Progenitor cell of endocrine pancreas (in vitro differentiated cells): ENCODE measurements around the gene DPPA3. TPM values are rescaled to one million over a fixed set of nuclear protein-coding genes. Genes with fewer than 3 reads are reported as not detected.

Experiments
- DNase-seq: peaks from one replicate; pipeline ENCODE4 v3.0.0; 2021; ENCODE audit warnings: low spot score; ENCODE audit not compliant: unreplicated experiment
- H3K27ac Mint-ChIP-seq: 2 replicates; pipeline ENCODE4 v1.8.0; 2021; ENCODE audit warnings: mild to moderate bottlenecking, moderate library complexity, mixed read lengths
- H3K27me3 Mint-ChIP-seq: 2 replicates; pipeline ENCODE4 v1.8.0; 2021; ENCODE audit warnings: mixed read lengths
- H3K36me3 Mint-ChIP-seq: 2 replicates; pipeline ENCODE4 v1.8.0; 2022; ENCODE audit warnings: mixed read lengths; ENCODE audit not compliant: insufficient read depth
- H3K4me1 Mint-ChIP-seq: 2 replicates; pipeline ENCODE4 v1.8.0; 2021; ENCODE audit warnings: low read depth, mixed read lengths
- H3K4me3 Mint-ChIP-seq: 2 replicates; pipeline ENCODE4 v1.8.0; 2021; ENCODE audit warnings: low read depth, mild to moderate bottlenecking, moderate library complexity, mixed read lengths
- H3K9me3 Mint-ChIP-seq: 2 replicates; pipeline ENCODE4 v1.8.0; 2021; ENCODE audit warnings: low read depth, mixed read lengths
- CTCF ChIP-seq: fragments of 200-600 bp; sonication (generic); IDR thresholded peaks from one replicate; pipeline ENCODE4 v1.5.0; 2021; ENCODE audit warnings: antibody characterized with exemption, mild to moderate bottlenecking; ENCODE audit not compliant: unreplicated experiment
- total RNA-seq: library from RNA; stranded (reverse); gene quantifications from 2 replicates; pipeline ENCODE4 v1.2.1, GENCODE V29; 2021

The DPPA3 gene
- total RNA-seq, 1 donor from 2014 or later = not detected

- Mint-ChIP-seq H3K36me3 (no peaks in the 10 kb centered on the region), H3K9me3 (peaks cover 4% of the 10 kb centered on the region), H3K4me1 (peaks cover 8% of the 10 kb centered on the region), H3K27me3 (peaks cover 3% of the 10 kb centered on the region), H3K4me3 (no peak overlapping the region), H3K27ac (peak overlapping the region; percentile 21)
- no peak for TF ChIP-seq CTCF
- no peak for DNase-seq
Observed at GRCh38 chr12:7731486-7731885, 20.3 kb downstream of the DPPA3 start.

- Mint-ChIP-seq H3K27me3 (peaks cover 3% of the 10 kb centered on the region), H3K36me3 (no peaks in the 10 kb centered on the region), H3K4me3 (no peak overlapping the region), H3K9me3 (no peaks in the 10 kb centered on the region), H3K4me1 (peaks cover 8% of the 10 kb centered on the region), H3K27ac (no peak overlapping the region)
- TF ChIP-seq CTCF = no peak
- no peak for DNase-seq
Observed at GRCh38 chr12:7732993-7733392, 21.8 kb downstream of the DPPA3 start.

GRCh38 chr12:7747246-7747645, 36.0 kb downstream of the DPPA3 start, which contains the start of gene CLEC4C:
TSS of gene CLEC4C (minus strand) at chr12:7747375. CDS start at chr12:7747348, 27 bp downstream.
- no peak for DNase-seq
- TF ChIP-seq CTCF = no peak
- H3K9me3 Mint-ChIP-seq = peaks cover 14% of the 10 kb centered on the region
- H3K27ac Mint-ChIP-seq = peak within 1 kb of the TSS; percentile 49
- H3K27me3 Mint-ChIP-seq = no peaks in the 10 kb centered on the region
- H3K4me3 Mint-ChIP-seq = no peak within 1 kb of the TSS
- H3K4me1 Mint-ChIP-seq = no peaks in the 10 kb centered on the region
- no peaks in the 10 kb centered on the region for H3K36me3 Mint-ChIP-seq

- no peaks in the 10 kb centered on the region for H3K4me1 Mint-ChIP-seq
- no peaks in the 10 kb centered on the region for H3K36me3 Mint-ChIP-seq
- no peaks in the 10 kb centered on the region for H3K27me3 Mint-ChIP-seq
- no peak for DNase-seq
- no peak overlapping the region for H3K4me3 Mint-ChIP-seq
- peaks cover 6% of the 10 kb centered on the region for H3K9me3 Mint-ChIP-seq
- H3K27ac Mint-ChIP-seq = no peak overlapping the region
- no peak for TF ChIP-seq CTCF
Observed at GRCh38 chr12:7748852-7749251, 37.6 kb downstream of the DPPA3 start.

GRCh38 chr12:7749442-7749841, 38.2 kb downstream of the DPPA3 start:
- DNase-seq = no peak
- Mint-ChIP-seq H3K27me3 (no peaks in the 10 kb centered on the region), H3K4me1 (no peaks in the 10 kb centered on the region), H3K9me3 (peaks cover 3% of the 10 kb centered on the region), H3K27ac (no peak overlapping the region), H3K4me3 (no peak overlapping the region), H3K36me3 (no peaks in the 10 kb centered on the region)
- TF ChIP-seq CTCF = no peak
